HG03196 (cell line): ENCODE measurements around the gene FAM98C.

Experiments used
- ATAC-seq: cut with Tn5 transposase; IDR thresholded peaks from one replicate; pipeline ENCODE4 v1.9.1; 2021; ENCODE audit not compliant: unreplicated experiment

The FAM98C gene

GRCh38 chr19:38452430-38453366 lies 49.8 kb downstream of the FAM98C start:
- ATAC-seq = no peak

- ATAC-seq = no peak
Measured at GRCh38 chr19:38453596-38453995, 50.7 kb downstream of the FAM98C start.

DNA sequence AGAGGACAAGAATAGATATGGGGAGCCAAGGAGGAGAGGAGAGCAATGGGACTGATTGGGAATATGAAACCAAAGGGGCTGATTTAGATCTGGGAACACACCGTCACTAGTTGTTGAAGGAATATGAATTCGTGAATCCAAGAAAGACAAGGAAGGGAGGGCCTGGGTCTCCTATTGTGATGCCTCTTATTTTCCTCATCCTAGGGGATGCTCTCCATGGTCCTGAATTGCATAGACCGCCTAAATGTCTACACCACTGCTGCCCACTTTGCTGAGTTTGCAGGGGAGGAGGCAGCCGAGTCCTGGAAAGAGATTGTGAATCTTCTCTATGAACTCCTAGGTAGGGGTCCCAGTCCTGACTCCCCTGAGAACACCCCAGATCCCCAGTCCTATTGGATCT lies 52.1 kb downstream of the FAM98C start:
- no peak for ATAC-seq

GRCh38 chr19:38457202-38457601 lies 54.3 kb downstream of the FAM98C start:
- no peak for ATAC-seq

GRCh38 chr19:38457690-38458405 lies 55.0 kb downstream of the FAM98C start:
- no peak for ATAC-seq
